Peyer's patch (tissue), 4 donors: ENCODE measurements around the gene TOR4A. TPM values are rescaled to one million over a fixed set of nuclear protein-coding genes. Genes with fewer than 3 reads are reported as not detected.

Experiments
- DNase-seq, 3 donors: peaks; one replicate each; pipeline ENCODE4 v3.0.0-alpha.2; 2017 to 2019
- H3K27ac ChIP-seq, 4 donors: fragments of 200-600 bp; sonication (generic); one replicate each; pipeline ENCODE4 v1.5.1; 2016 to 2019
- H3K27me3 ChIP-seq, 2 donors: fragments of 200-600 bp; sonication (generic); one replicate each; pipeline ENCODE4 v1.5.1; 2019
- H3K36me3 ChIP-seq, 3 donors: fragments of 200-600 bp; sonication (generic); one replicate each; pipeline ENCODE4 v1.5.1; 2016 to 2019
- H3K4me1 ChIP-seq, 4 donors: fragments of 200-600 bp; sonication (generic); one replicate each; pipeline ENCODE4 v1.5.1; 2016 to 2019
- H3K4me3 ChIP-seq, 4 donors: fragments of 200-600 bp; sonication (generic); 1 replicate in 3 of 4; 2 replicates in 1 of 4; pipeline ENCODE4 v1.5.1; 2016 to 2019; ENCODE audit warnings: mild to moderate bottlenecking in 1 of 4
- H3K9me3 ChIP-seq, 4 donors: fragments of 200-600 bp; sonication (generic); one replicate each; pipeline ENCODE4 v1.5.1; 2016 to 2019; ENCODE audit warnings: mild to moderate bottlenecking in 1 of 4
- CTCF ChIP-seq, 6 experiments: fragments of 450-650 bp in 4 of 6; fragments of 200-600 bp in 2 of 6; sonication (generic) in 1 of 6; IDR thresholded peaks; one replicate each; pipeline ENCODE4 v1.5.1; 2017 to 2019; ENCODE audit warnings: antibody characterized with exemption in 6 of 6, mild to moderate bottlenecking in 3 of 6, moderate library complexity in 1 of 6
- POLR2A ChIP-seq, 2 donors: fragments of 450-650 bp; IDR thresholded peaks; one replicate each; pipeline ENCODE4 v1.5.1; 2017; ENCODE audit warnings: antibody characterized with exemption in 2 of 2, mild to moderate bottlenecking in 2 of 2, moderate library complexity in 2 of 2
- total RNA-seq, 4 donors: library from RNA; depleted of rRNA; stranded (reverse); fragments of >200 nt; gene quantifications; one replicate each; pipeline ENCODE4 v1.1.0, GENCODE V29; 2016

TOR4A gene
- total RNA-seq, 4 donors from 2014 or later = 33.8 to 45.7 (median 39.2) TPM

DNA sequence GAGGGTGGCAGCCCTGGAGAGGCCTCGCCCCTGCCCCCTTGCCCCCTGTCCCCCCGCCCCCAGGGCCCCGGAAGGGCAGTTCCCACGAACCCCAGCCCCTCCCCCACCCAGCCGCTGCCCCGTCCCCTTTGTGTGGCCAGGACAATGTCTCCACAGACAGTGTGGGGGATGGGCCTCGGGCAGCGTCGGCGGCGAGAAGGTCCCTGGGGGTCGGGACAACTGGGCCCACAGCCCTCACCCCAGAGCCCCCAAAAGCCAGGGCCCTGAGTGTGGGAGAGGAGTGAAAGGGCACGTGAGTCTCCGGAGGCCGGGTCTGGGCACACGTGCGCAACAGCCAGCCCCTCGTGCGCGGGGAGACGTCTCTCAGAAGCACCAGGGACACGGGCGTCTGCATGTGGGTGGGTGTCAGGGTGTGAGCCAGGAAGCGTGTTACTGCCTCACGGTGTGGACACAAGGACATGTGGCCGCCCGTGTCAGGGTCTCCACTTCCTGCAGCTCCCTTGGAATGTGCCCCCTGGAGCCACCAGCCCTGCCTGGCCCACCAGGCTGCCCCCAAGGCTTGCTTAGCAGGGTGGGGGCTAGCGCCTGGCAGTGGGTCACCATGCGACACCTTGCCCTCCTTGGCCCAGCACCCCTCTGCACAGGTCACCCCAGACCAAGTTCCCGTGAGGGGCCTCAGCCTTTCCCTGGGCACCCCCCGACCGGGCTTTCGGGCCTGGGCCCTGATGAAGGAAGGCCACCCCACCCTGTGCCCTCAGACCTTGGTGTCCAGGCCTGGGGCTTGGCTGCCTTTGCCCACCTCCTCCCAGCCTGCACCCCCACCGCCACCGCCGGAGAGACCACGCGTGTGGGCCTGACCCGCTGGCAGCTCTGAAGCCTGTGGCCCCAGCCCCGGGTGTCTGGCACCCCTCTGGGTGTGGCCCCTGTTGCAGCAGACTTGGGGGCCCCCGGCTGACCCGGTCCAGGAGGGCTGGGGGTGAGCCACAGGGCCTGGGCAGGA, 37.3 kb downstream of the TOR4A start:
- peak overlapping the region in 2 of 4 donors; percentile 17 to 25 for H3K27ac ChIP-seq
- TF ChIP-seq CTCF (IDR thresholded peaks at IDR 0.05) (no peak), POLR2A (IDR thresholded peaks at IDR 0.05) (no peak)
- no peak overlapping the region for H3K4me3 ChIP-seq
- no peaks in the 10 kb centered on the region for H3K27me3 ChIP-seq
- no peaks in the 10 kb centered on the region for H3K36me3 ChIP-seq
- DNase-seq = peak in 1 of 3 donors; percentile 46
- H3K9me3 ChIP-seq = no peaks in the 10 kb centered on the region
- H3K4me1 ChIP-seq = peaks cover 12 to 45% (median 14%) of the 10 kb centered on the region in 4 donors

DNA sequence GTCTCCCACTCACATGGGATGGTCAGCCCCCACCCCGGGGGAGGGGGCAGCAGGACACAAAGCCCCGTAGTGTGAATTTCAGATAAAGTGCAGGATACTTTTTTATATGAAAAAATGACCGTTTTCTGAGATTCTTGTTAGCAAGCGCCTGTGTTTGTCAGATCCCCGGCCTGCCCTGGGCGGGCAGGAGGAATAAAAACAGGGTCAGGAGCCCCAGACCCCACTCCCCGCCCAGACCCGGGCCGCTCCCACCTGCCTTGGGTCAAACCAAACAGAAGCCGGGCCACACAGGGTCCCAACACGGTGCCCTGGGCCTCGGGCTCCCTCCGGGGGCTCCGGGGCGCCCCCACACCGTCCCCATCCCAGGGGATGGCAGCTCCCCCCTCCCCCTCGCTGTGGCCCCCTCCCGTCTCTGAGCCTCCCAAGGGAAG, 38.1 kb downstream of the TOR4A start:
- peaks cover 12 to 41% (median 16%) of the 10 kb centered on the region in 4 donors for H3K4me1 ChIP-seq

GRCh38 chr9:137316012-137316981, 38.8 kb downstream of the TOR4A start:
- Histone ChIP-seq H3K27me3 (no peaks in the 10 kb centered on the region), H3K36me3 (no peaks in the 10 kb centered on the region)
- TF ChIP-seq CTCF (IDR thresholded peaks at IDR 0.05) = no peak
- no peak for TF ChIP-seq POLR2A (IDR thresholded peaks at IDR 0.05)

More for the DNA sequence above, 38.1 kb downstream of the TOR4A start:
- Histone ChIP-seq H3K27ac (peak overlapping the region in 2 of 4 donors; percentile 17 to 25), H3K9me3 (no peaks in the 10 kb centered on the region), H3K36me3 (no peaks in the 10 kb centered on the region), H3K4me3 (peak overlapping the region in 2 of 4 donors; percentile 40 to 48), H3K27me3 (no peaks in the 10 kb centered on the region)
- DNase-seq = peak in 1 of 3 donors; percentile 42
- TF ChIP-seq CTCF (IDR thresholded peaks at IDR 0.05) (no peak), POLR2A (IDR thresholded peaks at IDR 0.05) (no peak)

GRCh38 chr9:137317021-137317717, 39.6 kb downstream of the TOR4A start:
- no peak for TF ChIP-seq CTCF (IDR thresholded peaks at IDR 0.05)
- TF ChIP-seq POLR2A (IDR thresholded peaks at IDR 0.05) = no peak
- peak in 2 of 3 donors; percentile 38 to 45 for DNase-seq
- Histone ChIP-seq H3K36me3 (no peaks in the 10 kb centered on the region), H3K27me3 (no peaks in the 10 kb centered on the region), H3K9me3 (no peaks in the 10 kb centered on the region), H3K4me1 (peaks cover 0 to 25% (median 16%) of the 10 kb centered on the region in 4 donors), H3K4me3 (no peak overlapping the region), H3K27ac (no peak overlapping the region)

More at GRCh38 chr9:137316012-137316981, 38.8 kb downstream of the TOR4A start:
- Histone ChIP-seq H3K4me1 (peaks cover 7 to 34% (median 19%) of the 10 kb centered on the region in 4 donors), H3K27ac (peak overlapping the region in 3 of 4 donors; percentile 2 to 21 (median 17)), H3K4me3 (peak overlapping the region; percentile 20 to 48 (median 39)), H3K9me3 (no peaks in the 10 kb centered on the region)
- DNase-seq = peak in 2 of 3 donors; percentile 55 to 67
